HG02870 (cell line): ENCODE measurements around the gene PIGK.

Experiments
- ATAC-seq: cut with Tn5 transposase; IDR thresholded peaks from one replicate; pipeline ENCODE4 v1.9.1; 2021; ENCODE audit warnings: mild to moderate bottlenecking, moderate library complexity; ENCODE audit not compliant: unreplicated experiment

Gene PIGK

GRCh38 chr1:77044133-77044849 is 174.9 kb downstream of the PIGK start:
- no peak for ATAC-seq

- ATAC-seq = no peak
Measured at GRCh38 chr1:77040826-77041225, 178.4 kb downstream of the PIGK start.

- ATAC-seq = no peak
Measured at GRCh38 chr1:77039739-77040138, 179.5 kb downstream of the PIGK start.

- ATAC-seq = no peak
Measured at GRCh38 chr1:77039111-77039510, 180.1 kb downstream of the PIGK start.
